A673 (cell line): Measurements from ENCODE around the gene KRTAP10-11.

Source experiments
- EZH2 ChIP-seq: fragments of 200-600 bp; sonication (generic); IDR thresholded peaks from 2 replicates; pipeline ENCODE4 v1.6.1; 2017; ENCODE audit warnings: borderline replicate concordance, low read depth, mild to moderate bottlenecking, mixed read lengths, antibody characterized with exemption, low read length; ENCODE audit not compliant: poor library complexity, severe bottlenecking
- TF ChIP-seq, protein P1 (sequence below): fragments of 300-800, 200-600 bp; sonication (generic); conservative IDR thresholded peaks from 2 replicates; pipeline ENCODE4 v1.5.1; 2017; ENCODE audit warnings: low read depth, mild to moderate bottlenecking, antibody characterized with exemption, low read length, moderate library complexity, mixed read lengths

- TF ChIP-seq, protein P1, sequence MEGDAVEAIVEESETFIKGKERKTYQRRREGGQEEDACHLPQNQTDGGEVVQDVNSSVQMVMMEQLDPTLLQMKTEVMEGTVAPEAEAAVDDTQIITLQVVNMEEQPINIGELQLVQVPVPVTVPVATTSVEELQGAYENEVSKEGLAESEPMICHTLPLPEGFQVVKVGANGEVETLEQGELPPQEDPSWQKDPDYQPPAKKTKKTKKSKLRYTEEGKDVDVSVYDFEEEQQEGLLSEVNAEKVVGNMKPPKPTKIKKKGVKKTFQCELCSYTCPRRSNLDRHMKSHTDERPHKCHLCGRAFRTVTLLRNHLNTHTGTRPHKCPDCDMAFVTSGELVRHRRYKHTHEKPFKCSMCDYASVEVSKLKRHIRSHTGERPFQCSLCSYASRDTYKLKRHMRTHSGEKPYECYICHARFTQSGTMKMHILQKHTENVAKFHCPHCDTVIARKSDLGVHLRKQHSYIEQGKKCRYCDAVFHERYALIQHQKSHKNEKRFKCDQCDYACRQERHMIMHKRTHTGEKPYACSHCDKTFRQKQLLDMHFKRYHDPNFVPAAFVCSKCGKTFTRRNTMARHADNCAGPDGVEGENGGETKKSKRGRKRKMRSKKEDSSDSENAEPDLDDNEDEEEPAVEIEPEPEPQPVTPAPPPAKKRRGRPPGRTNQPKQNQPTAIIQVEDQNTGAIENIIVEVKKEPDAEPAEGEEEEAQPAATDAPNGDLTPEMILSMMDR = no peak
- TF ChIP-seq EZH2 = no peak
Measured at GRCh38 chr21:44686000-44686781, 40.0 kb downstream of the KRTAP10-11 start.
